GM12891 (cell line): ENCODE measurements around the gene DIABLO.

Source experiments
- DNase-seq: peaks from one replicate; pipeline ENCODE4 v3.0.0; 2011; ENCODE audit warnings: low spot score; ENCODE audit not compliant: insufficient read length
- FAIRE-seq: peaks from 2 replicates; lab custom pipeline; 2011; peaks lifted over from hg19 to GRCh38; lab: Jason Lieb, UNC
- PAX5 ChIP-seq: IDR thresholded peaks from 2 replicates; pipeline ENCODE4 v1.6.1; 2011; ENCODE audit warnings: low read length, moderate library complexity, mild to moderate bottlenecking; ENCODE audit not compliant: insufficient read depth, severe bottlenecking
- POLR2A ChIP-seq: IDR thresholded peaks from 2 replicates; pipeline ENCODE4 v1.6.1; 2011; ENCODE audit warnings: low read depth, low read length, control low read depth
- POLR2AphosphoS5 ChIP-seq: IDR thresholded peaks from 2 replicates; pipeline ENCODE4 v1.6.1; 2011; ENCODE audit warnings: low read depth, low read length, control low read depth
- POU2F2 ChIP-seq: IDR thresholded peaks from 2 replicates; pipeline ENCODE4 v1.6.1; 2011; ENCODE audit warnings: low read depth, mild to moderate bottlenecking, control low read depth, low read length, moderate library complexity
- SPI1 ChIP-seq: IDR thresholded peaks from 2 replicates; pipeline ENCODE4 v1.6.1; 2011; ENCODE audit warnings: low read depth, low read length, control low read depth
- TAF1 ChIP-seq: IDR thresholded peaks from 2 replicates; pipeline ENCODE4 v1.6.1; 2011; ENCODE audit warnings: low read depth, low read length, control low read depth

Gene DIABLO

DNA sequence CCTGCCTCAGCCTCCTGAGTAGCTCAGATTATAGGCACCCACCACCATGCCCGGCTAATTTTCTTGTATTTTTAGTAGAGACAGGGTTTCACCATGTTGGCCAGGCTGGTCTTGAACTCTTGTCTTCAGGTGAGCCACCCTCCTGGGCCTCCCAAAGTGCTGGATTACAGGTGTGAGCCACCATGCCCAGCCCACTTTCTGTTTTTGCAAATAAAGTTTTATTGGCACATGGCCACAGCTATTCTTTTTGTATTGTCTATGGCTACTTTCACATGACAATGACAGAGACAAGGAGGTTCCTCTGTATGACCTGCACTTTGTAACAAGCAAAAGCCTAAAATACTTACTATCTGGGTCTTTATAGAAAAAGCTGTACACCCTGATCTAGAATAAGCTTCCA is 19.7 kb upstream of the DIABLO start:
- no peak for TF ChIP-seq TAF1
- TF ChIP-seq PAX5, result no peak
- TF ChIP-seq POLR2A, result no peak
- TF ChIP-seq SPI1, result no peak
- TF ChIP-seq POLR2AphosphoS5, result no peak
- TF ChIP-seq POU2F2, result no peak
- DNase-seq (no peak), FAIRE-seq (no peak)

DNA sequence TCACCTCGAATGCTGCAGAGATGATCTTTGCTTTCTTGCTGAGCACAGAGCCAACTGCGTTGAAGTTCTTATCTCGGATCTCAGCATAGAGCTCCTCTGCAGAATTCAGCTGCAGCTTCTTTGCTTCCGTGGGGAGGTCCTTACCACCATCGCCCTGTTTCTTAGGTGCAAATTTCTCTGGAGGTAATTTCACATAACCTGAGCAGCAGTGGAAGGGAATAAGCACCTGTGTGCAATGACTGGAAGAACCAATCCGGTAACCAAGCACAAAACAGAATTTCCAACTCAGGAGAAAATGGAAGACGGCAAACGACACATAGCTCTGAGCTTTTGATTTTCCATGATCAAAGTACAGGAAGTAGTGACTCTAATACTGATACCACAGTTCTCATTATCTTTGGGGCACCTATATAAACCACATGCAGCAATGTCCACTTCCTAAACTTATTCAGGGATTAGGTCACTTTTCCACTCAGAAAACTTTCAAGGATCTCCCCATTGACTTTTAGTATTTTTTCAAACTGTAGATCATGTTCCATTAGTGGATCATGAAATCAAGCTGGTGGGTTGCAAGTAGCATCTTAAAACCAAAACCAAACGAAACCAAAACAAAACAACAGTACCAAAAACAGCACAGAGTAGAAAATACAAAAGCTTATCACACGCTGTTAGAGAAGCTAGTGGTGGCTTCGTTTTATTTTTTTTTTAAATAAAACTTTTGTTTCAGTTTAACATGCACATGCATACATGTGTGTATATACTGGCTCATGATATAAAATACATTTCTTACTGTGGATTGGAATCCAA is 18.9 kb upstream of the DIABLO start:
- DNase-seq (no peak), FAIRE-seq (no peak)
- TF ChIP-seq PAX5 (no peak), POLR2A (no peak), POLR2AphosphoS5 (no peak), SPI1 (no peak), TAF1 (no peak), POU2F2 (no peak)

DNA sequence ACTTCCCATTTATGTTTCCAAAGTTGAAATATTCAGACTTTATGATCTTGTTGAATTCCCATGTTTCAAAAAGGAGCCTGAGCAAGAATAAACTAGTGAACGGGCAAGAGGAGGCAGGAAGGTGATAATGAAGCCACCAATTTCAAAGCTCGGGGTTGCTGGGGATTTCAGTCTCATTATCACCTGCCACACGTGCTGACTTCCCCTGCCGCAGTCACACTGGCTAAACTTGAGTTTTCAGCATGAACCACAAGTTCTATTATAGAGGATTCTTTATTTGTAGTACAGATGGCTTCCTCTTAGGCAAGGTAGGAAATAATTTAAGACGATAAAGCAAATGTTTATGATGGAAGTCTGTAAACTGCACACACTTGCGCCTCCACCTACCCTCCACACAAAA is 18.1 kb upstream of the DIABLO start:
- FAIRE-seq, result no peak
- TF ChIP-seq POU2F2 (no peak), TAF1 (no peak), POLR2A (no peak), SPI1 (no peak), PAX5 (no peak), POLR2AphosphoS5 (no peak)
- no peak for DNase-seq

DNA sequence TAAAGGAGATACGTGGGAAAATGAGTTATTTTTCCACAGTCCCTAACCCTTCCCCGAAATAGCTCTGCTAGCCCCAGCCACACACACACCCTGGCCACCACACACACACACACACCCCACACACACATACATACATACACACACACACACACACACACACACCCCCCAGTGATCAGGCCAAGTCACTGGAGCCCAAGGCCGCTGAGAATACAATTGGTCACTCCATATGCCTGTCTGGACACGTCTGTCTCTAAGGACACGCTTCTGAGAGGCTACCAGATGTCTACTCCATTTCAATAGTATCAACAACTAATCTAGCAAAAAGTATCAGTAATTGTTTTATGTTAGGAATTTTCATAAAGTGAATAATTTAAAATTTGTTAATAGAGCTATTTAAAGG is 13.0 kb upstream of the DIABLO start:
- no peak for FAIRE-seq
- no peak for TF ChIP-seq SPI1
- TF ChIP-seq TAF1, result no peak
- no peak for TF ChIP-seq POLR2AphosphoS5
- no peak for TF ChIP-seq POU2F2
- DNase-seq, result no peak

DNA sequence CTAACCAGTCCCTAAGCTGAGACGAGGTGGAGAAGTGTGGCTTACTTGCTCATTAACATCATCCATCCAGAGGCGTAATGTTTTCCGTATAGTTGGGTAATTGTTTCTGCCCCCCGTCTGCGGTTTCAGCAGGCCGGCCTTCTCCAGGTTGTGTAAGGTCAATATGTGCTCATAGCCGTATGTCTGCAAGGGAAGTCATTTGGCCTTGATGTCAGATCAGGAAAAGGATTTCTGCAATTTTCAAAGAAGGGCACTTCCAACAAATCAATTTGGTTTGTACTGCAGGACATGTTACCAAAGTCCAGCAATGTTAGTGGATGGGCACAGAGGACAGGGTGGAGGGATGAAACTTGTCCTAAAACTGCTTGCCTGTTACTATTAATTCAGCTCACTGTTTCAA is 9.9 kb upstream of the DIABLO start:
- FAIRE-seq, result no peak
- no peak for TF ChIP-seq POLR2AphosphoS5
- no peak for TF ChIP-seq TAF1
- TF ChIP-seq SPI1, result no peak
- no peak for TF ChIP-seq POU2F2
- no peak for TF ChIP-seq POLR2A
- no peak for TF ChIP-seq PAX5
- DNase-seq, result no peak

DNA sequence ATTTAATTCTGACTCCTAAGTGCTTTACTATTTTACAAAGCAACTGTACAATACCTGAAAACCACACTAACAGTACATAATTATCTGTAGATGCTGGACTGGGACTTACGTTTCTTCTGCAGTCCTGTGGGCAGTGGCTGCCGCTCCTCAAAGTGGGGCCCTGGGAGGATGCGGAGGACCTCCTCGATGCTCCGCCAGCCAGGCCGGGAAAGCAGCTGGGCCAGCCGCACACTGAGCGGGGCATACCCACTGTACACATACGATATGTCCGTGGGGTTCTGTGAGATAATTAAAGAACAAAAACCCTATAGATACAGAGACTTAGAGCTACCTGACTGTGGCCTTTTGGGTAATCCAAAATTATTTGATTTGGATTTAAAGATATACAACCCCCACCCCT is 6.8 kb upstream of the DIABLO start:
- FAIRE-seq (no peak), DNase-seq (no peak)
- TF ChIP-seq POLR2A (no peak), POLR2AphosphoS5 (no peak), POU2F2 (no peak), PAX5 (no peak), SPI1 (no peak), TAF1 (no peak)

DNA sequence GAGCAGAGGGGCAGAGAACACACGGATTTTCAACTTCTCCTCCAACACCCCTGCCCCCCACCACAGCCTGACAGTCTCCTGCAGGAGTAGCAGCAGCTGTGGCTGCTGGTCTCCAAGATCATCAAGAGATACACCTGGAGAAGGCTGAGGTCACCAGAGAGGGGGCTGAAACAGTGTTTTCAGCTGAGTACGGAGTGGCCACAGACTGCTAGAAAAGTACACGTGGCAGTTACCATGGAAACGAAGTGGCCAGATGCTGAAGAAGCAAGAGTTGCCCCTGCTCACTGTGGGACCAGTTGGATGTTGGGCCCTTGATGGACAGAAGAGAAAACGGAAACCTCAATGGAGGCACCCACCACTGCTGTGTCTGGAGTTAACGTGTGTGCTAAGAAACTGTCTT is 4.9 kb upstream of the DIABLO start:
- DNase-seq (no peak), FAIRE-seq (no peak)
- TF ChIP-seq POU2F2, result no peak
- no peak for TF ChIP-seq POLR2A
- TF ChIP-seq POLR2AphosphoS5, result no peak
- no peak for TF ChIP-seq SPI1
- no peak for TF ChIP-seq PAX5
- no peak for TF ChIP-seq TAF1

DNA sequence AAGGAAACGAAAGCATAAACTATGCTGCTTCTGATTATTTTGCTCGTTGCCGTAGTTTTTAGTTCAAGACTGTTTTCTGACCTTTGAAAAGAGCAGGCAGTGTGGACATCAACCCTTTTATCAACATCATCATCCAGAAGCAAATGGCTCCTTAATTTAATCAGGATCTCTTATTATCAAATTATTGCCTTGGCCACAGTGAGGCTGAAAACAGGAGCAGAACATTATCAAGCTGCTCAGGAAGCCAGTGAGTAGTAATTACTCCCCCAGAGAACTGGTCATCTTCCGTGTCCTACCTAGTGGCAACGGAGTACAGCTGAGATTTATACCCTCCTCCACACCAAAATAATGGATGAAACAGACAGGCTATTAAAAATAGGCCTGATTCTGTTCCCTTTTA is 2.2 kb upstream of the DIABLO start:
- no peak for DNase-seq
- TF ChIP-seq TAF1 (no peak), POLR2A (no peak), POLR2AphosphoS5 (no peak)
- FAIRE-seq, result no peak

DNA sequence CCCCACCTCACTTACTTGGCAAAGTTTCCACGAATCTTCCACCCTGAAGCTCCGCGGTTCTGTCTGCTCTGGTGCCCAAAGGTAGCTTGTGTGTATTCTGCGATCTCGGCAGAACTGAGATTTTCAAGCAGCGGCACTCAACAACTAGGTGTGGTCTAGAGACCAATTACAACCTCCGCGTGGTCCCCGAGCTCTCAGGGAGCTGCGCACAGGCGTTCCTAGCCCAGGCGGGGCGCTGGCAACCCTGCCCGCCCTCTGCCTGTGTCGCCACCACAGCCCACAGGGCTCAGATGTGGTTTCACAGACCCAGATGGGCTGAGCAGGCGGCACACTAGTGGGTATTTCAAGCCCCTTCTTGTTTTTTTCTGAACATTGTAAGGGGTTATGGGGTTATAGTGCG is 1.5 kb upstream of the DIABLO start:
- FAIRE-seq (no peak), DNase-seq (no peak)
- no peak for TF ChIP-seq POU2F2
- TF ChIP-seq POLR2AphosphoS5, result no peak
- no peak for TF ChIP-seq SPI1
- no peak for TF ChIP-seq POLR2A
- no peak for TF ChIP-seq TAF1
- no peak for TF ChIP-seq PAX5
